Glutamatergic neuron (in vitro differentiated cells): Measurements from ENCODE around the gene PAX7. TPM values are rescaled to one million over a fixed set of nuclear protein-coding genes. Genes with fewer than 3 reads are reported as not detected.
A peak's percentile ranks its signal among the peaks of the same experiment; 100 is the strongest.

Experiments used
- DNase-seq: peaks from one replicate; pipeline ENCODE4 v3.0.0; 2022
- H3K27ac Mint-ChIP-seq: one replicate; pipeline ENCODE4 v1.8.0; 2020; ENCODE audit warnings: mild to moderate bottlenecking, mixed read lengths, inconsistent platforms; ENCODE audit not compliant: unreplicated experiment
- H3K27me3 Mint-ChIP-seq: one replicate; pipeline ENCODE4 v1.8.0; 2020; ENCODE audit warnings: mild to moderate bottlenecking, moderate library complexity, mixed read lengths, inconsistent platforms; ENCODE audit not compliant: unreplicated experiment
- H3K36me3 Mint-ChIP-seq: one replicate; pipeline ENCODE4 v1.8.0; 2020; ENCODE audit warnings: mild to moderate bottlenecking, mixed read lengths, inconsistent platforms; ENCODE audit not compliant: unreplicated experiment
- H3K4me1 Mint-ChIP-seq: one replicate; pipeline ENCODE4 v1.8.0; 2020; ENCODE audit warnings: mild to moderate bottlenecking, low read depth, mixed read lengths, inconsistent platforms; ENCODE audit not compliant: unreplicated experiment
- H3K4me3 Mint-ChIP-seq: one replicate; pipeline ENCODE4 v1.8.0; 2020; ENCODE audit warnings: mild to moderate bottlenecking, mixed read lengths, inconsistent platforms; ENCODE audit not compliant: unreplicated experiment
- H3K9me3 Mint-ChIP-seq: one replicate; pipeline ENCODE4 v1.8.0; 2020; ENCODE audit warnings: mild to moderate bottlenecking, moderate library complexity, mixed read lengths, inconsistent platforms; ENCODE audit not compliant: unreplicated experiment
- CTCF ChIP-seq: fragments of 200-600 bp; sonication (generic); IDR thresholded peaks from one replicate; pipeline ENCODE4 v1.5.0; 2021; ENCODE audit not compliant: partially characterized antibody, unreplicated experiment
- total RNA-seq: library from RNA; stranded (reverse); fragmentation: NEBNext Ultra II Directional; extraction: Animal tissue kit (Norgen Biotek cat#: 25700); gene quantifications from one replicate; pipeline ENCODE4 v1.2.1, GENCODE V29; 2021; ENCODE audit not compliant: unreplicated experiment

Gene PAX7
- total RNA-seq, 1 donor from 2014 or later: 0.07 TPM

- H3K9me3 Mint-ChIP-seq: peaks cover 5% of the 10 kb centered on the region
- H3K4me3 Mint-ChIP-seq: no peak overlapping the region
- no peak overlapping the region for H3K27ac Mint-ChIP-seq
- H3K4me1 Mint-ChIP-seq: no peaks in the 10 kb centered on the region
- H3K27me3 Mint-ChIP-seq: peaks cover 5% of the 10 kb centered on the region
- DNase-seq: no peak
- TF ChIP-seq CTCF: peak; percentile 18
- no peaks in the 10 kb centered on the region for H3K36me3 Mint-ChIP-seq
Observed at GRCh38 chr1:18608534-18608933, 22.1 kb upstream of the PAX7 start.

- Mint-ChIP-seq H3K4me3 (no peak overlapping the region), H3K36me3 (no peaks in the 10 kb centered on the region), H3K9me3 (peaks cover 5% of the 10 kb centered on the region), H3K27me3 (peaks cover 9% of the 10 kb centered on the region), H3K27ac (no peak overlapping the region), H3K4me1 (no peaks in the 10 kb centered on the region)
- TF ChIP-seq CTCF: no peak
- no peak for DNase-seq
Observed at GRCh38 chr1:18611311-18611710, 19.3 kb upstream of the PAX7 start.

GRCh38 chr1:18612073-18612472 is 18.6 kb upstream of the PAX7 start:
- Mint-ChIP-seq H3K4me1 (no peaks in the 10 kb centered on the region), H3K27ac (no peak overlapping the region), H3K36me3 (no peaks in the 10 kb centered on the region), H3K27me3 (peaks cover 11% of the 10 kb centered on the region), H3K9me3 (peaks cover 5% of the 10 kb centered on the region), H3K4me3 (no peak overlapping the region)
- no peak for DNase-seq
- TF ChIP-seq CTCF: no peak

- H3K9me3 Mint-ChIP-seq: peaks cover 2% of the 10 kb centered on the region
Observed at GRCh38 chr1:18614069-18614735, 16.4 kb upstream of the PAX7 start.

More at GRCh38 chr1:18614069-18614735, 16.4 kb upstream of the PAX7 start:
- Mint-ChIP-seq H3K4me1 (no peaks in the 10 kb centered on the region), H3K27me3 (peaks cover 8% of the 10 kb centered on the region), H3K27ac (no peak overlapping the region), H3K4me3 (no peak overlapping the region), H3K36me3 (peaks cover 7% of the 10 kb centered on the region)
- no peak for DNase-seq
- TF ChIP-seq CTCF: no peak
